Cardiac fibroblast (primary cell): ENCODE results near the gene CKMT1A.
"Not testable (repeated sequence)": the region's sequence is repeated elsewhere in the genome, so short reads cannot be mapped to it uniquely, and the experiment has no call there.

Source experiments
- DNase-seq, 2 donors: peaks; one replicate each; pipeline versions ENCODE4 v3.0.0 to v3.0.0-alpha.2; 2010; ENCODE audit warnings: low read depth in 2 of 2
- H3K4me3 ChIP-seq, 2 donors: replicated peaks in 1 of 2; 1 replicate in 1 of 2; 2 replicates in 1 of 2; pipeline ENCODE4 v1.5.1; 2011; ENCODE audit warnings: low read depth in 2 of 2, low read length in 2 of 2, mild to moderate bottlenecking in 2 of 2, moderate library complexity in 1 of 2
- TF ChIP-seq, protein P1 (sequence below): IDR thresholded peaks from one replicate; pipeline ENCODE4 v1.5.1; 2011; ENCODE audit warnings: low read depth, mild to moderate bottlenecking, low read length, inconsistent platforms

Gene CKMT1A

DNA sequence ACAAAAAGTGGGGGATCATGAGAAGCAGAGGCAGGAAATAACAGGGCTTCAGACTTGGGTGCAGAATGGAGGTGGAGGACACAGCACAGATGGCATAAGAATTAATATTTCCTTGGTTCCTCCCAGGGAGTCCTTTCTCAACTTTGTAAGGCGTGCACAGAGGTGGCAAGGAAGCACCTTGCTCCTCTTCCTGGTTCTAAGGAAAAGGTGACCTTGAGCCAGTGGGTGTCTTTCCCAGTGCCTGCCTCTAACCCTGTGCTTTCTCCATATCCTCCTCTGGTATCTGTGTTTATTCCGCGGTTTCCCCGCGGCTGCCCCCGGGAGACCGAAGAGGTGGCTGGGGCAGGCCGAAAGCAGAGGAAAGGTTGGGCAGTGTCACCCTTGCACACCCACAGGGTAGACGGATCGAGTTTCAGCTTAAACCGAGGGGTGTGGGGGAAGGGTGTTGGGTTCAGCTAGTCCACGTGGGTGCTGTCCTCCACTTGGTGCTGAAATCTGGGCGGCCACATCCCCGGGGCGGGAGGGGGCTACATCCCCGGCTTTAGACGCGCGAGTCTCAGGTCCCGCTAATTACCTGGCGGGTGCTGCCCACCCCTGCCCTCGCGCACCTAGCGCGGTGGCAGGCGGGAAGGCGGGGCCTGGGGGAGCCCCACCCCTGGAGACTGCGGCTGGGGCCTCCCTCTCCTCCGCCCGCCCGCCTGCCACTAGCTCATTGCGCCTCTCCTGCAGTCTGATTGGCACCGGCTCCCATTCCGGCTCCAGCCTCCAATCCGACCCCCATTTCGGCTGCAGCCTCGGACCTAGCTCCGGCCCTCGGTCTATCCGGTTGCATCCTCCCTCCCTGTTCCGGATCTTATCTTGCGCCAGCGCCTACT is at the start of gene CKMT1A:
Gene CKMT1A (plus strand): TSS at position 712 of the 875 bp plus-strand sequence. CDS start 192 bp downstream, outside the sequence.
- DNase-seq, H3K4me3 ChIP-seq: not testable (repeated sequence)

GRCh38 chr15:43648649-43649429 is 44.8 kb upstream of the CKMT1A start, which contains the start of gene CATSPER2:
TSS of gene CATSPER2 (minus strand) at chr15:43648844. CDS start at chr15:43648061, 783 bp downstream.
- no peak within 1 kb of the TSS for H3K4me3 ChIP-seq

GRCh38 chr15:43649430-43649926 is 44.2 kb upstream of the CKMT1A start:
- H3K4me3 ChIP-seq, DNase-seq: not testable (repeated sequence)

More at GRCh38 chr15:43648649-43649429, 44.8 kb upstream of the CKMT1A start, which contains the start of gene CATSPER2:
- TF ChIP-seq, protein P1, sequence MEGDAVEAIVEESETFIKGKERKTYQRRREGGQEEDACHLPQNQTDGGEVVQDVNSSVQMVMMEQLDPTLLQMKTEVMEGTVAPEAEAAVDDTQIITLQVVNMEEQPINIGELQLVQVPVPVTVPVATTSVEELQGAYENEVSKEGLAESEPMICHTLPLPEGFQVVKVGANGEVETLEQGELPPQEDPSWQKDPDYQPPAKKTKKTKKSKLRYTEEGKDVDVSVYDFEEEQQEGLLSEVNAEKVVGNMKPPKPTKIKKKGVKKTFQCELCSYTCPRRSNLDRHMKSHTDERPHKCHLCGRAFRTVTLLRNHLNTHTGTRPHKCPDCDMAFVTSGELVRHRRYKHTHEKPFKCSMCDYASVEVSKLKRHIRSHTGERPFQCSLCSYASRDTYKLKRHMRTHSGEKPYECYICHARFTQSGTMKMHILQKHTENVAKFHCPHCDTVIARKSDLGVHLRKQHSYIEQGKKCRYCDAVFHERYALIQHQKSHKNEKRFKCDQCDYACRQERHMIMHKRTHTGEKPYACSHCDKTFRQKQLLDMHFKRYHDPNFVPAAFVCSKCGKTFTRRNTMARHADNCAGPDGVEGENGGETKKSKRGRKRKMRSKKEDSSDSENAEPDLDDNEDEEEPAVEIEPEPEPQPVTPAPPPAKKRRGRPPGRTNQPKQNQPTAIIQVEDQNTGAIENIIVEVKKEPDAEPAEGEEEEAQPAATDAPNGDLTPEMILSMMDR, result no peak
- no peak for DNase-seq

DNA sequence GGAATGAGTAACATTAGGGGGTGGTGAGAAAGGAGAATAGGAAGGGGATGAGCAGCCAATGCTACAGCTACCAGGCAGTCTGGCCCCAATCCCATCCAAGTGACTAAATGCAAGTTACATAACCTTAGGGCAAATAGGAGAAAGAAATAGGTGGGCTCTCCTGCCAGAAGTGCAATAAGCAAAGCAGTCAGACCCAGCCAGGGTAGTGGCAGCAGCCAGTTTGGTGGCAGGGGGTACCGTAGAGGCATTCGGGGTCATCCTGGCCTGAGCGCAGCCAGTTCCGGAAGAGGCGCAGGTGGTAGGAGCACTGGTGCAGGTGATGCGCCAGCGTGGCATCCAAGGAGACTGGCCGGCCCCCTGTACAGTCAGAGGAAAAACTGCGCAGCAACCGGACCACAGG is 33.9 kb upstream of the CKMT1A start:
- DNase-seq, result not testable (repeated sequence)

GRCh38 chr15:43662293-43662692 is 31.4 kb upstream of the CKMT1A start:
- H3K4me3 ChIP-seq, DNase-seq: not testable (repeated sequence)

More for the DNA sequence above, 33.9 kb upstream of the CKMT1A start:
- not testable (repeated sequence) for H3K4me3 ChIP-seq

- H3K4me3 ChIP-seq, DNase-seq: not testable (repeated sequence)
These were observed 30.3 kb upstream of the CKMT1A start for GRCh38 chr15:43663333-43663732.

- not testable (repeated sequence) for H3K4me3 ChIP-seq, DNase-seq
These were observed 27.5 kb upstream of the CKMT1A start for GRCh38 chr15:43666177-43666576.

DNA sequence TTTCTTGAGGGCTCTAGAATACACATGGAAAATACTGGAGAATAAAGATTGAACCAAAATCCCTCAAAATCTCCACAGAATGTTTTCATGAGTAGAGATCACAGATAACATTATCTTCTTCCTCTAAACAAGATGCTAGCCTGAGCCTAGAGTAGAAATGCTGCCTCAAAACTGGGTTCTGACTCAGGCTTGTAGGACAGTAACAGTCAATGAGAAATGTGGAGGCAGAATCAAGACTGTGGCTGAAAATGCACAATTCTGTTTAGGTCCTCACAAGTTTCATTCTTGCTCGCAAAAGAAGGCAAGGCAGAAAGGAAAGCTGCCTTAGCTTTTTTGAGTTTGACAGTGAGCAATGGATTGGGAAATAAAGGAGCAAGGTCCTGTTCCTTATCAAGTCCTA is 19.5 kb upstream of the CKMT1A start:
- H3K4me3 ChIP-seq, DNase-seq: not testable (repeated sequence)

DNA sequence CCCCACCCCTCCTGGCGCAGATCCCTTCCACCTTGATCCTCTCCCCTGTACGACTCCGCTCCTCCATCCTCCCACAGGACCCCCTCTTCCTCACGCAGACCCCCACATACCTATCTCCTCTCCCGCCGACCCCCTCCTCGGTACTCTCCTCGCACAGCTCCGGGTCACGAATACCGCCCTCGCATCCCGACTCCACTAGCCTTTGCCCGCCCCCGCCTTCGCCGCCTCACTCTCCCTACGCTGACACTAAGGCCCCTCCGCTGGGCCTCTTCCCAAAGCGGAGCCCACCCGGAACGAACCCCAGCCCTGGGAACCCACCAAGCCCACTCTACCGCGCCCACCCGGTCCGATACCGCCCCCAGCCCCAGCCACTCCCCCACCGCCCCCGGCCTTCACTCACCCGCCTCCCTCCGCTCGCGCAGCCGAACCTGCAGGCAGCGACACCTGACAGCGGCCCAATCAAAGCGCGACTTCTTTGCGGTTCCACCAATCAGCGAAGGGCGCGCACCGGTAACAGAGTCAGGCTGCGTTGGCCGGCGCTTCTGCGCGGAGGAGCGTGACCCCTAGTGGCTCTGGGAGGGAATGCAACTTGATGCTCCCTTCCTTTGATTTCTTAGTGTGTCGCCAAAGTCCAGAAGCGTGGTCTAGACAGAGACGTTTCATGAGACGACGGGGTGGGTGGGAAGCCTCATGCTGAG is 3.9 kb upstream of the CKMT1A start:
- not testable (repeated sequence) for DNase-seq, H3K4me3 ChIP-seq

GRCh38 chr15:43692679-43693078 is 980 bp upstream of the CKMT1A start:
- DNase-seq, result not testable (repeated sequence)

DNA sequence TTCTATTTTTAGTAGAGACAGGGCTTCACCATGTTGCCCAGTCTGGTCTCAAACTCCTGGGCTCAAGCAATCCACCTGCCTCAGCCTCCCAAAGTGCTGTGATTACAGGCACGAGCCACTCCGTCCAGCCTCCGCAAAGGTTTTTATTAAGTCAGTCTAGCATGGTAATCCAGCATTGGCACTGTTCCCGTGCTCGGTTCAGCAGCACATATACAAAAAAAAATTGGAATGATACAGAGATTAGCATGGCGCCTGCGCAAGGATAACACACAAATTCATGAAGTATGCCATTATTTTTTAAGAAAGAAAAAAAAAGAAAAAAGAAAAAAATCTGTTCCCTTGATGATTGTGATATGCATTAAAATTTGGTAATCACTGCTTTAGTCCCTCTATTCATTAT is 8.5 kb downstream of the CKMT1A start:
- TF ChIP-seq, protein P1, result no peak
- H3K4me3 ChIP-seq, result no peak overlapping the region
- no peak for DNase-seq

More at GRCh38 chr15:43692679-43693078, 980 bp upstream of the CKMT1A start:
- not testable (repeated sequence) for H3K4me3 ChIP-seq
